Muscle of back (tissue), 11 donors: ENCODE data around the gene RAB40C. TPM values are rescaled to one million over a fixed set of nuclear protein-coding genes. Genes with fewer than 3 reads are reported as not detected.
A peak's percentile ranks its signal among the peaks of the same experiment; 100 is the strongest.

Experiments used
- DNase-seq, 3 donors: peaks; one replicate each; pipeline versions ENCODE4 v3.0.0 to v3.0.0-alpha.2; 2013
- polyA plus RNA-seq, 10 donors: library from polyadenylated mRNA; unstranded; fragments of 120-200 nt; gene quantifications; one replicate each; pipeline ENCODE4 v1.2.1, GENCODE V29; 2013; ENCODE audit not compliant: insufficient read length in 10 of 10

The RAB40C gene
- polyA plus RNA-seq, 10 donors = 8.9 to 15.7 (median 10.8) TPM

DNA sequence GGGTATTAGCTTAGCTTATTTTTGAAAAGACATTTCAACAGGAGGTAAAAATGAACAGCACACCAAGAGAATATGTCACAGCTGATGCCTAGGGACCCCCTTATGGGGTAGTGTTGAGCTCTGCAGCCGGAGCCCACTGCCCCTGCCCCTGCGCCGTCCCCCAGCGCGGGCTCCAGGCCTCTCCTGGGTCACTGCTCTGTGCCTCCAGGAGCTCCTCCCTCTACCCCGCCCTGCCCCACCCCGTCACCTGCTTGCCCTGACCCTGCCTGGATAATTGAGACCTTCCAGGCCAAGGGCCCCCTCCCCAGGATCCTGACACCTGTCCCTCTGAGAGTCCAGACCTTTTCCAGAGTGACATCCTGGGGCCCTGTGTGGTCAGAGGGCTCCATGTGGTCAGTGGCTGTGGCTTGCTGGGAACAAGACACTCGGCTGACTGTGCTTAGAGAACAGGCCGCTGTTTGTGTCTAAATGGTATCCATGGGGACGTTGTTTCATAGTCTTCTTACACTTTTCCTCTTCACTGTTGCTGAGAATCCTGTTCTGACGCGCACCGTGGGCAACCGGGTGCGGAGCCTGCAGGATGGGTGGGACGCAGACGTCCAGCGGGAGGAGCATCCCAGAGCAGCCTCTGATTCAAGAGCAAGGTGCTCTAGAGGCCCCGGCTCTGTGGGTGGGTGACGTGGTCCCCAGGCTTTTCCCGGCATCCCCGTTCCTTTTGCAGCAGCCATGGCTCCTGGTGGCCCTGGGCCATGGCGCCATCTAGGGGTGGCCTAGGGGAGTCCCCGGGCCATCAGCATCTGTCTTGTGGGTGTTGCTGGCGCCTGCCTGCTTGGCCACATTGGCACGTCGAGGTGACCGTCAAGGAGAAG is 20.9 kb downstream of the RAB40C start:
- DNase-seq = no peak

DNA sequence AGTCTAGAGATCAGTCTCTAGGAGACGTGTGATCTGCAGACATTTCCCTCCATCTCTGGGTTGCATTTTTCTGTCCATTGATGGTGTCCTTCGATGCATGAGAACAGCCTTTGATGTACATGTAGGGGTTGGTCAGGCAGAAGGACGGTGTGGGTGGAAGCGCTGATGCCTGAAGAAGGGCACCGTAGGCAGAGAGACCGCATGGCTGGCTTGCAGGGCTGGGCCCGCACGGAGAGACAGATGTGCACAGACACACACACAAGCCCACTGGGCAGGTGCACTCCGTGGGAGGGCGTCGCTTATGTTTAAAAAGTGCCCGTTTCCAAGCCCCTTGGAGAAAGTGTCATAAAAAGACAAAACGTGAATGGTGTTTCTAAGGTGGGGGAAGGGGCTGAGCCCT is 25.3 kb downstream of the RAB40C start:
- DNase-seq = no peak

DNA sequence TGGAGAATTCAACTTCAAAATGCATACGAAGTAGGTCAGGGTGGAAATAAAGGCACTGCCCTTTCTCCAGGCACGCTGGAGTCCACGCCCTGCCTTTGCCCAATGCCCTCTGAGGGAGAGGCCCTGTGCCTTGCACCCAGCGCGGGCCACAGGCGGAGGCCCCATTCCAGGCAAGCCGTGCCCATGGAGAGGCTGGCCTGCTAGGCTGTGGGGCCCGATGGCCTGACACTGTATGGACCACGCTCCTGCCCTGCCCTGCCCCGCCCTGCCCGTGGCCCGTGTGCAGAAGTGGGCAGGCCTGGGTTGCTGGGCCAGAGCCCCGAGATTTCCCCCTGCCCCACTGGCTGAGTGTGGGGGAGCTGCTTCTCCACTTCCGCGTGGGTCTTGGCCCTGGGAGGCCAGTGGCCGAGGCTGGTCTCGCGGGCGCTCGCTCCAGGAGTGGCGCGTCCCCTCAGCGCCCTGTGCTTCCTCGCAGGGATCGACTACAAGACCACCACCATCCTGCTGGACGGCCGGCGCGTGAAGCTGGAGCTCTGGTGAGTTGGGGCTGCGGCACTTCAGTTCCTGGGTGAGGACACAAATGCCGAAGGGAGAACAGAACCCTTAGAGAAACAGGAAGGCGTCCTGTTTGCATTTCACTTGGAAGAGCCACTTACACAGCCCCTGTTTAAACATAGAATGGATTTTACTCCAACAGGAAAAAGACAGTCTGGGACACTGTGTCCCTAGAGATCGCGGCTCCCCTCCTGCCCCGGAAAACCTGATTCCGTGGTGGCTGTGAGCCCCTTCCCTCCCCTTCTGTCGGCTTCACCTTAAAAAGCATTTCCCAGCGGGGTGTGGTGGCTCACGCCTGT is 27.1 kb downstream of the RAB40C start:
- no peak for DNase-seq

DNA sequence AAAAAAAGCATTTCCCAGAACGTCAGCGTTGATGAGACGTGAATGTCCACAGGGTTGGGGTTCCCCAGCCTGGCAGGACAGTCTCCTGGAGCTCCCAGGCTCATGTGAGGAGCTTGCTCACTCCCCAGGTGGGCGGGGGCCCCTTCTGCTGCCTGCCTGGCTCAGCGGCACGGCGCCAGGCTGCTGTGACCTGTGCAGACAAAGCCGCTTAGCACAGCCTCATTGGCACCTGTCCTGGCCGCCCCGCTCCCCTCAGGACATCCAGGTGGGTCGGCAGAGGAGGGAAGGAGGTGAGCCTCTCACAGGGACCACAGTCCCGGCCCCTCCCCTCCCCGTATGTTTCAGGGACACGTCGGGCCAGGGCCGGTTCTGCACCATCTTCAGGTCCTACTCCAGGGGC is 28.0 kb downstream of the RAB40C start:
- DNase-seq = no peak

DNA sequence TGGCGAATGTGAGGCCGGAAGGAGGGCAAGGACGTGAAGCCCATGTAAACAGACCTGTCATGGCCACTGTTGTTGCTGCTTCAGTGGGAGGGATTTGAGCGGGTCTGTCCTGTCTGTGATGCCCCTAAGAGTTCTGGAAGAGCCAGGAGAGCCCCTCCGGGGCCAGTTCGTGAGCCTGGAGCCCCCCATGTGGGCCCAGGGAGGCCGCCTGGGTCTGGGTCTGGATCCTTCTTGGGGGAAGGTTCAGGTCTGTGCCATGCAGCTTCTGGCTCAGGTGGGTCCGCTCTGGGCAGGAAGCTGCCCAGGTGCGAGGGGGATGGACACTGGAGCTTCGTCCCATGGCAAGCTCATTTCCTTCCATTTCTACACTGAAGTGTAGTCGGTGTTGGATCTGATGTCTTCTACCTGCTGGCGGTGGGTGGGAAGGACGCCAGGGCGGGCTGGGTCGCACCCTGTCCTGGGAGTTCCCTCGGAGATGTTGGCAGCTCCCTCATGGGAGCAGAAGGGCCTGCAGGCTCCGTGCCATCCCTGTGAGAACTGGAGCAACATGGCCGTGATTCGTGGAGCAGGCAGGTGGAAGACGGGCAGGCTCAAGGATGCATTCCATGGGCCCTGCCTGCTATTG is 29.7 kb downstream of the RAB40C start:
- no peak for DNase-seq

DNA sequence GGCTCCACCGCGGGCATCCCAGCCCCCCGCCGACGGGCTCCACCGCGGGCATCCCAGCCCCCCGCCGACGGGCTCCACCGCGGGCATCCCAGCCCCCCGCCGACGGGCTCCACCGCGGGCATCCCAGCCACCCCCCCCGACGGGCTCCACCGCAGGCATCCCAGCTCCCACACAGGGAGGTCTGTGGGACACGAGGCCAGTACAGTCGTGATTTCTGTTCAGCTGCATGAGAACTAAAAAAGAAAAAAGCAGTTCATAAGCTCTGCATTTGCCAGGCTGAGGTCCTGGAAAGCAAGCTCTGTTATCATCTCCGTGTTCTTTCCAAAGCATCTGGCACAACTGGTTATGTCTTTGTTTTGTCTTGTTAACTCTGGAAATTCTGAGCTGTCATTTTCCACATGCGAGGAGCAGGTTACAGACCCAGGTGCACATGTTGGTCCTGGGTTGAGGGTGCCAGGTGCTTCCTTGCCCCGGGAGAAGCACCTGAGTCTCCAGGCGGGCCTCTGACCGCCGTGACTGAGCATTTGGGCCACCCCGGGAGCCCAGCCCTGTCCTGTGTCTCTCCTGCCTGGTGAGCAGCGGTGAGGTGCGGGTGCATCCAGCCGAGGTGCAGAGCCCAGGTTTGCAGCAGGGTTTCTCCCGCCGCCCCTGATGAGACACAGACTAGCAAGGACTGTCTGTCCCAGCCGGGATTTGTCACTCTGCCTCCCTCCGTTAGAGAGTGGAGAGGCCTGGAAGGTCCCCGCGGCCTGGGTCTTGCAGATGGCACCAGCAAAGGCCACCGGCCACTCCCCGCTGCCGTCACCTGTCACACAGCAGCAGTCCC is 31.0 kb downstream of the RAB40C start:
- DNase-seq = no peak

DNA sequence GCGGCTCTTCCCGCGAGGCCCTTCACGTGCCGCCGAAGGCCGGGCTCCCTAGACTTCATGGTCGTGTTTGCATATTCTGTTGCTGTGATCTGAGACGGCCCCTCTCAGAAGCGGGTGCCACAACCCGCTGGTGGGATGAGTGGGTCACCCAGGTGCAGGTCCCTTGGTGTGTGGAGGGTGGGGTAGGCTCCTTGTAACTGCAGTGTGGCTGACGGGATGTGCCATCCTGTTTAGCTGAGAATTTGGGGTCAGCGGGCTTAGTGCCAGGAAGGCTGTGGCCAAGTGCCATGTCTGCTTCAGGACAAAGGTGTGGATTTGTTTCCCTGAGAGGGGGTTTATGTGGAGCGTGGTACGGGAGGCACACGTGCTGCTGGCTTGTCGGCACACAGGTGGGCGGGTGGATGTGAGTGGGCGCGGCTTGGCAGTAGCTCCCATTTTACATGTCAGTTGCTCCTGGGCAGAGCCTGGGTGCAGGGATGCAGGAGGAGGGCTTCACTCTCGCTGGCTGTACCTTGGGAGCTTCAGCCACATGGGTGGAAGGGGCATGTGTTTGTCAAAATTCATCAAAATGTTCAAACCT is 31.8 kb downstream of the RAB40C start:
- DNase-seq = no peak

DNA sequence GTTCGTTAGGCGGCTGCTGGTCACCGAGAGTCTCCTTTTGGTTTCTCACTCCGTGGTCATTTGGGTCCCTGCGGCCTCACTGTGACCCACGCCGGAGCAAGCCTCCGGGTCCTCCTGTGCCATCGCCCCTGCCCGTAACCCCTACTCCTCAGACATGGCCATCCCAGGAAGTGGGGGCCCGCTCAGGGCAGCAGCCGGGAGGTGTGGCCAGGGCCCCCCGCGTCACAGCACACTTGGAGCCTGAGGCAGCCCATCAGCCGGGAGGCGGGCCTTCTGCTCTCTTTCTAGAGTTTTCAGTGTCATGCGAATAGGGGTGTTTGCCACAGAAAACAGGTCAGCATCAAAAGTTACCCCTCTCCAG is 33.0 kb downstream of the RAB40C start:
- DNase-seq = no peak

DNA sequence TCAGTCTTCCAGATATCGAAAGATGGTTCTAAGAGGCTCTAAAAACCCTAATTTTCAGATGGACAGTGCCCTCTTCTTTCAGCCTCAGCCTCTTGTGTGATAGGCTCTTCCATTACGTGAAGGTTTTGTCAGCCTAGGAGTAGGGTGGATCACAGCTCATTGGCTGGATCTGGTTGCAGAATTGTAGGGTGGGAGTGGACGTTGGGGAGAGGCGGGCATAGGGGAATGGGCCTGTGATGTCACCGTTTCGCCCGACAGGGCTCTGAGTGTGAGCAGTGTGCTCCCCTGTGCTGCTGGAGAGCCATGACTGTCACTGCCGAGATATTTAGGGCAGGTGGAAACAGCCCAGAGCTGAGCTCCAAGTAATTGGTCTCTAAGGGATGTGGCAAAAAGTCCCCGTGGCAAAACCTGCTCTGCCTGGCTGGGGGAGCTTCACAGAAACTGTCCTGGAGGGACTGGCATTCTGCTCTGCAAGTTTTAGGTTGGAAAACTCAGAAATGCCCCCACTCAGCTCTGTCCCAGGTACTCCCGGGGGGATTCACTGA is 34.7 kb downstream of the RAB40C start:
- DNase-seq = no peak

DNA sequence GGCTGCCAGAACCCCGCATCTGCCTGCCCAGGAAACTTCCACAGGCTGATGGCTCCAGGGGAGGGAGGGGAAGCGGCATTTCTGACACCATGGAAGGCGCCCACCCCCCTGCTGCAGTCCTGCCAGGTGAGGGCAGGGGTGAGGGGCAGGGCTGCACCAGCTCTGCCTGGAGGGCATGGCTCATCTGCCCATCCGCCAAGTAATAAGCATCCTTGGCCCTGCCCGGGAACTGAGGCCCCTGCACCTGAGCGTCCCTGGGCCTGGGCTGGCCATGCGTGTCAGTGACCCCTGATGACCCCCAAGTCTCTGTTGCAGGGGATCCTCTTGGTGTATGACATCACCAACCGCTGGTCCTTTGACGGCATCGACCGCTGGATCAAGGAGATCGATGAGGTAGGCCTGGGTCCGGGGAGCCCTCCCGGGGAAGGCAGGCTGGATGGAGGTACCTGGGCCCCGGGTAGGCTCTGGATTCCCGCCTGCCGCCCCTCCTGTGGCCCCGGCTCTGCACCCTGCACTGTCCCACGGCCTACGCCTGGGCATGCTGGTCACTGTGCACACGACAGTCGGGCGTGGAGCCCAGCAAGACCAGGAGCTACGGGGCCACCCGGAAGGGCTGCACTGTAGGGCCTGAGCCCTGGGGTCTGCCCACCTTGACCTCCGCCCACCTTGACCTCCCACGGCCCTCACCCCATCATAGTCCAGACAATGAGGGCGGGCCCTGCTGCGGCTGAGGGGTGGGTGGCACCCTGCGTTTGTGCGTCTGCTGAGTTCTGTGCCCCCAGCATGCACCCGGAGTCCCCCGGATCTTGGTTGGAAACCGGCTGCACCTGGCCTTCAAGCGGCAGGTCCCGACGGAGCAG is 35.5 kb downstream of the RAB40C start:
- no peak for DNase-seq

DNA sequence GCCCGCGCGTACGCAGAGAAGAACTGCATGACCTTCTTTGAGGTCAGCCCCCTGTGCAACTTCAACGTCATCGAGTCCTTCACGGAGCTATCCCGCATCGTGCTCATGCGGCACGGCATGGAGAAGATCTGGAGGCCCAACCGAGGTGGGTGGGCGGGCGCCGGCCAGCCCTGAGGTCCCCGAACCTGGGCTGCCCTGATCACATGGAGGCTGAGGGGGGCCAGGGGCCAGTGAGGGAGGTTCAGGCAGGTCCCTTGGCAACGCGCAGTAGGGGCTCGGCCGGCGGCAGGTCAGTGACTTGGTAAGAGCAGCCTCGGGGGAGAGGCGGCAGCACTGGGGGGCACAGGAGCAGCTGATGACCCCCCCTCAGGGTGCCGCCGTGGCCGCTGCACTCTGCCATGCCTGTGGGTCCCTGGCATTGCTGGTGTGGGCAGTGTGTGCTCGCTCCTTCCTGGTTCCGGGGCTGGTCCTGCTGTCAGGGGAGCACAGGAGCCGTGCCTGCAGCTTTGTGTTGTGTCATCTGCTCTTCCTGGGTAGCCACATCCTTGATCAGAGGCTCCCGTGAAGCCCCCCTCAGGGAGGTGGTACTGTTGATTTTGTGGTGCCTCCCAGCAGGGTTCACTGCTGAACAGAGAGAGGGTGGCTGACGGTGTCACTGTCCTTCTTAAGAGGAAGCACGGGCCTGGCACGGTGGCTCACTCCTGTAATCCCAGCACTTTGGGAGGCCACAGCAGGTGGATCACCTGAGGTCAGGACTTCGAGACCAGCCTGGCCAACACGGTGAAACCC is 36.3 kb downstream of the RAB40C start:
- DNase-seq = no peak

DNA sequence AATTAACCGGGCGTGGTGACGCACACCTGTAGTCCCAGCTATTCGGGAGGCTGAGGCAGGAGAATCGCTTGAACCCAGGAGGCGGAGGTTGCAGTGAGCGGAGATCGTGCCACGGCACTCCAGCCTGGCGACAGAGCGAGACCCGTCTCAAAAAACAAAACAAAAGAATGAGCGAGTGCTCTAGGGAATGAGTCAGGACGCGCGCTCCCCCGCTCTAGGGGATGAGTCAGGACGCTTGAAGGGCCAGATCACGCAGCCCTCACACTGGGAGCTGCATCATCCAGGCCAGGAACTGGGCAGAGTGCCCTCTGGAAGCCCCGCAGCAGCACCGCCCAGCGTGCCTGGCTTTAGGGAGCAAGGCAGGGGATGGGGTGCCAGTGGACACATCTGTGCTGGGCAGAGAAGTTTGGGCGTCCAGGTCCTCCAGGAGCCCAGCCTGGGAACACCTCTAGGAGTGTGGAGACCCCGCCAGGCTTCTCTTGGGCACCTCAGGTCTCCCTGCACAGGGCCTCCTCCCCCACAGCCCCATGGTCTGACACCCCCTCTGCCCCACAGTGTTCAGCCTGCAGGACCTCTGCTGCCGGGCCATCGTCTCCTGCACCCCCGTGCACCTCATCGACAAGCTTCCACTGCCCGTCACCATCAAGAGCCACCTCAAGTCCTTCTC is 37.1 kb downstream of the RAB40C start:
- DNase-seq = peak in 1 of 3 donors; percentile 77

DNA sequence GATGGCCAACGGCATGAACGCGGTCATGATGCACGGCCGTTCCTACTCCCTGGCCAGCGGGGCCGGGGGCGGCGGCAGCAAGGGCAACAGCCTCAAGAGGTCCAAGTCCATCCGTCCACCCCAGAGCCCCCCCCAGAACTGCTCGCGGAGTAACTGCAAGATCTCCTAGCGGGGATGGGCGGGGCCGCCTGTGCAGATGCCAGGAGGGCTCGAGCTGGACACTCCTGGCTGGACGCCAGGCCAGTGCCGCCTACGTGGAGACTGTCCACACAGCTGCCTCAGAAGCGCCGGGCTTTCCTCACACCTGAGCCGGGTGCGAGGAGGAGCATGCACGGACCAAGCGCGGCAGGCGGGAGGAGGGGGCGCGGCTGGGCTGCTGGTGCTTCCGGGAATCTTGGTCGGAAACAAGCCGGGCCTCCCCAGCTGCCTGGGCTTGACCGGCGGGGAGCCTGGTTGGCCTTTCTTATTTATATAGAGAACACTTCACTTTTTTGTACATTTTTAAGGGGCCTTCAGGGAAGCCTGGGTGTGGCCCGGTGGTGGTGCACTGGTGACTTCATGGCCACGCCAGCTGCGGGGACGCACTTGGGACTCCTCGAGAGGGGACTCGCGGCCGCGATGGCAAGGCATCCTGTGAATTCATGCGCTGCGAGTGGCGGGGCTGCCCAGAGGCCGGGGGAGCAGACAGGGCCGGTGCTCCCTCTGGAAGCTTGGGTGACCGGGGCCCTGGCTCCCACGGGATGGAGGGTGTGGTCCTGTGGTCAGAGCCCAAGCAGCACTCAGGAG is 37.8 kb downstream of the RAB40C start:
- peak in 1 of 3 donors; percentile 47 for DNase-seq

DNA sequence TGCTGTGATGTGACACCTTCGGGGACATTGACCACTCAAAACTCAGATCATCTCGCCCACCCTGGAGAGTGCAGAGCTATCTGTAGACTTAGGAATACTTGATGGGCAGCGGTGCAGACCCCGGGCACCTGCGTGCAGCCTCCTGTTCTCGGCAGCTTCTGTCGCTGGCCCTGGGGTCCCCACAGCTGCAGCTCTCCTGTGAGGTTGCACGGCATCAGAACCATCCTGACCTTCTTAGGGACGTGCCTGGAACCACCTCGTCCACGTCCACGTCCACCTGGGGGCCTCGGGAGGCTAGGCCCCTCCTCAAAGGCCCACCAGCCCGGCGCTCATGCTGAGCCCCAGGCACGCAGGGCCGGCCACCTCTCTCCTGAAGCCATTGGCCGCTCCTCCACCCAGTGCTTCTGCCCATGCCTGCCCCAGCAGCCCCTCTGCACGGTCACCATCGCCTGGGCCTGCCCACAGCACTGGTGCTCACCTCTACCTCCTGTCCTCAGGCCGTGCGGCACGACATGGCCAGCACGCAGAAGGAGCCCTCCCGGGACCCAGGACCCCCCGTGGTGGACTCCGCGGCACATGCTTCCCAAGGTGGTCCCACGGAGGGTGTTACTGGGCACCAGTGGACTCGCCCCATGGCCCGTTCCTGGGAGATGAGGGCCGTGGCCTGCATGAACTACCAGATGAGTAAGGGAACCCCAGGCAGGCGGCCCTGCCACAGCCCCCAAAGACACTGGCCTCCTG is 38.6 kb downstream of the RAB40C start:
- no peak for DNase-seq

DNA sequence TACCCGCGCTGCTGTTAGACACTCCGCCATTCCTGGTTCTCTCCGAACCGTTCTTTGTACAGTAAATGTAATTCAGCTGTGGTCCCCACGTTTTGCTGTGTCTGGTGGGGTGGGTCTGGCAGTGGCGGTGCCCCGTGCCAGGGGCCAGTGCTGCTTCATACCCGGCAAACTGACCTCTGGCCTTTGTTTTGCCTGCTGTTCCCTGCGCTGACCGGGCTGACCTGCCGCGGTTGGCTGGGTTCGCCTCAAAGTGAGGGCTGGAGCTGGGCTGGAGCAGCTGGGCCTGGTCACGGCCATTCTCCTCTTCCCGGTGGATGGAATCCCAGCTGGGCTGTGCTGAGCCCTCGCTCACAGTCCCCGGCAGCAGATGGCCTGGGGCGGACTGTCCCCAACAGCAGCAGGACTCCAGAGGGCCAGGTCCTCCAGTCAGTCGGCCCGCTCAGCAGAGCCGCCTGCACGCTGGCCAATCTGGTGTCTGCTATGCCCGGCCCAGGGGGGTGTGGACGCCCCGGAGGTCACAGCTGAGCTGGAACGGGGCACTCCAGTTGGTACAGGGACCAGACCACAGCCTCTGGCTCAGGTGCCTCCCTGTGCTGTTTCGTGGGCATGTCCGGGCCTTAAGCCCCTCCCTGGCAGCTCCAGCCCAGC is 39.4 kb downstream of the RAB40C start:
- DNase-seq = peak in 2 of 3 donors; percentile 39 to 76

DNA sequence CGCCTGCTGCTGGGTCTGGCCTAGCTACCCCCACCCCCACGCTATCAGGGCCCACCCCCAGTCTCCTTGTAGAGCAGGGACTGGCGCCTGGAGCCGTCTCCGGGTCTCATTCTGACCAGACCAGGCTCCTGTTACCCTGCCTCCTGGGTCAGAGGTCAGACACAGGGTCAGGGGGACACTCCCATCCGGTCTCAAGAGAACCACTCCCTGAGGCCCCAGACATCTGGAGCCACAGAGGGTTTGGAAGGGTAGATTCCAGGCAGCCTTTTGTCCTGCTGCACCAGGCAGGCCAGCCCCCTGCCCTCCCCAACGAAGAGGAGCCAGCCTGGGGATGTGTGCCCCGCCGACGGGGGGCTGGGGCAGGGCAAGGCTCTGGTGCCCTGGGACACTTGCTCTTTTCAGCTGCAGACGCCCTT is 40.0 kb downstream of the RAB40C start:
- DNase-seq = peak in 1 of 3 donors; percentile 31
